ENCODE results near the gene SCYGR3.

Gene SCYGR3

DNA sequence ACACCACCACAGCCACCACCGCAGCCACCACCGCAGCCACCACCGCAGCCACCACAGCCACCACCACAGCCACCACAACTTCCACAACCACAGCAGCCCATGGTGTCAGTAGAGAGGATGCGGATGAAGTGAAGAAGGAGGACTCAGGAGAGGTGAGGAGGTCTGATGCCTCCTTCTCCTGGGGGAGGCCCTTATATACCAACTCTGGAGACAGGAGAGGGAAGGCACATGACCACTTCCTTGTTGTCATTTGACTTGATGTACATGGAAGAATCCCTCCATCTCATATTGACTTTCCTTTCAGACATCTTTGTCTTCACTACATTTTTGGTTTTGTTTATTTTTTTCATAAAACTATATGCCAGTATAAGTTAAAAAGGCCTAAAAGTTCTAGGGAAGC, at the start of gene SCYGR3:
Gene SCYGR3, minus strand, starts transcription at position 101 of the 400 bp plus-strand sequence. Its CDS starts 0 bp downstream, at position 101.
- DNase-seq (ENCODE audit: low read depth in 2 of 2): no peak

DNA sequence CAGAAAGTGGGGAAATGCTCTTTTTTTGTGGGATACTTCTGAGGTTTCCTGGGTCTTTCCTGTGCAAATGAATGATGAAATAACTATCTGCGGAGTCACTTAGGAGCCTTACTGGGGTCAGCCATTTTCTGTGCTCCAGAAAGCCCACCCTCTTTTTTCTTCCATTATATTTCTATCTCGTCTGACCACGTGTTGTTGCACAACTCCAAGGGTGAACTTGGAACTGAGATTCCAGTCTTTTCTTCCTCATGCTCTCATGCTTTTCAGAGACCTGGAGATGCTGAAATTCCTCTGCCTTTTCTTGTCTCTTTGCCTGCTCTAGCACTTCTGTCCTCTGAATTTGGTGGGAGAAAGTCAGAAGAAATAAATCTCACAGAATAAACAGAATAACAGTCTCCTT, 47.2 kb upstream of the SCYGR3 start:
- DNase-seq (ENCODE audit: low read depth in 2 of 2): no peak

- DNase-seq (ENCODE audit: low read depth in 2 of 2): no peak
Measured at GRCh38 chr2:227661025-227661649, 46.5 kb upstream of the SCYGR3 start.

- no peak for DNase-seq (ENCODE audit: low read depth in 2 of 2)
Measured at GRCh38 chr2:227657199-227657845, 42.7 kb upstream of the SCYGR3 start.

DNA sequence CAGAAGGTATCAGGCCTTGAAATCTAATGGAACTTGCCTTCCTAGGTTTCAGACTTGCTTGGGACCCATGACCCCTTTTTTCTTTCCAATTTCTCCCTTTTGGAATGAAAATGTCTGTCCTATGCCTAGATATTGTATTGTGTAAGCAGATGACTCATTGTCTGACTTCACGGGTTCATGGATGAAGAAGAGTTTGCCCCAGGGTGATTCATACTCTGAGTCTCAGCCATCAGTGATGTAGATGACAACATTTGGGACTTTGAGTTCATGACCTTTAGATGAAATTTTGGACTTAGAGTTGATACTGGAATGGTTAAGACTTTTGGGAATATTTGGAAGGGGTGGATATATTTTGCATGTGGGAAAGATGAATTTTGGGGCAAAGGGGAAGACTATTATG, 40.8 kb upstream of the SCYGR3 start:
- DNase-seq (ENCODE audit: low read depth in 2 of 2): no peak

DNA sequence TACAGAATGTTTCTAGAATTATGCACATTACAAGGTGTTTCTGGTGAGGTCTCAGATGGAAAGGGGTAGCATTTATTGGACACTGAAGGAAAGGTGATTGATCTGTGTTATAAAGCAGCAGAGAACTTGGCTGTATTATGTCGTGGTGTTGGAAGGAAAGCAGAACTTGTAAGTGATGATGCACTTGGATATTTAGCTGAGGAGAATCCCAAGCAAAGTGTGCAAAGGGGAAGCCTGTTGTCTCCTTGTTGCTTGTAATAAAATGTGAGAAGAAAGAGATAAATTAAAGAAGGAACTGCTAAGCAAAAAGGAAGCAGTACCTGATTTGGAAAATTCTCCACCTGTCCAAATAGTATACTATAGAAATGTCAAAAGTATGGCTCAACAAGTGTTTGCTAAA, 39.8 kb upstream of the SCYGR3 start:
- DNase-seq (ENCODE audit: low read depth in 2 of 2): no peak

DNA sequence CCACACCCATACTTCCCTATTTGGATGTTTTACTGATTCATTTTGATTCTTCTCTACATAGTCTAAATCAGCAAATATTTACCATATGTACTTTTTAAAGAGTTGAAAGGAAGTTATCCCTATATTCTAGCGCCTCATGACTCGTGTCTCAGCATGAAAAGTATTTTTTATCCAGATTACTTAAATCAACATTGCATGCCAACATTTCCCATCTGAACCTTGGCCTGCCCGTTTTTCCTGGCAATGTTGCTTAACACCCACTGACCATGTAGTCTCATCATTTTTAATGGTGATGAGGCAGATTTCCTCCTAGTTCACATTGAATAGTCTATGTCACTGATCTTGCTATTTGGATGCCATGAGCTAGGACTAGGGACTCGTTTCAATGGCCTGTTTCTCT, 38.8 kb upstream of the SCYGR3 start:
- DNase-seq (ENCODE audit: low read depth in 2 of 2): no peak

DNA sequence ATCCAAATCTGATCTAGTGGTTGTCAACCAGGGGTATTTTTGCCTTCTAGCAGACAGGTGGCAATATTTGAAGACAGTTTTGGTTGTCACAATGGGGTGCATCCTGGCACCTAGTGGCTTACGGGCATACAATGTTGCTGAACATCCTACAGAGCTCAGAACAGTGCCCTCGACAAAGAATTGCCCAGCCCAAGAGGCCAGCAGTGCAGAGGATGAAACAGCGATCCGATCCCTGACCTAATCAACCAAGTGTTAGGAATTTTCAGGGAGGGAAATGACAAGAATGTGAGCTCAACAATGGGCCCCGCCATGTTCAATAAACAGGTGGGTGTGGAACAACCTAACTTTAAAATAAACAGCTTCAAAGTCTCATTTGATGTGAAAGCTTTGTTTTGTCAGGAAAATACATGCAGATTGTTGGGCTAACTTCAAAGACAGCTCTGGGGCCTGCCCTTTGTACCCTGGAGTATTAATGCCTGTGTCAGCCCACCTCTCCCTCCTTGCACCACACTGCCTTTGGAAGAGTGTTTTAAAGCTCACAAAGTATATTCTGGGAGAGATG, 29.4 kb upstream of the SCYGR3 start:
- no peak for DNase-seq (ENCODE audit: low read depth in 2 of 2)

DNA sequence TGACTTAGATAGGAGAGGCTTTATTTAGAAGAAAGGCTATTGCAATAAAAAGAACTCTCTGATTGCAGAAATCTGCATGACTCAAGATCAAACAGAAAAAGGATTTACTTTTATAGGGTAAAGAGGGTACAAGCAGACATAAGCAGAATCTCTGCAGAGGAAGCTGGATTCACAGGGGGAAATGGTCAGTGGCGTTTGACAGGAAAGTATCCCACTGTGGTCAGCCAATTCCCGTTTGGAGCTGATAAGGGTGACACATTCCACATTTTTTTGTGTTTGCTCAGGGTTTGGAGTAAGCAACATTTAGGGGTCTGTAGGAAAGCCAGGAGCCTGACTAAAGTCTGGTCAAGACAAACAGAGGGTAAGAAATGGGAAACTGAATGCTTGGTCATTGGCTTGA, 28.0 kb upstream of the SCYGR3 start:
- no peak for DNase-seq (ENCODE audit: low read depth in 2 of 2)

DNA sequence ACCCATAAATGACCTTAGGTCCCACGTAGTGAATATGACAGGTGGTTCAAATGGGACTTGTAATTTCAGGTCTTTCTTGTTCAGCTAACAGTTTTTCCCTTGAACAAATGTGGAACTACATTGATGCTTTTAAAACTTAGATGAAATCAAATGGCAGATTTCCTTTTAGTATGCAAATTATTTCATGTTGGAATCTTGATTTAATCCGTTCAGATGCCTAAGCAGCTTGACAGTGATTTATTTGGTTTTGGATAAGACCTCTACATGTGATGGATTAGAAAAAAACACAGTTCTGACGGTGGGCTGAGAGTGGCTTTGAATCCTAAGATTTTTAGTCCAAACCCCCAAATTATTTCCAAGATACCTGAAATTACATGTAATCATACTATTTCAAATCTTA, 19.6 kb upstream of the SCYGR3 start:
- DNase-seq (ENCODE audit: low read depth in 2 of 2): no peak

GRCh38 chr2:227632827-227633226, 18.2 kb upstream of the SCYGR3 start:
- no peak for DNase-seq (ENCODE audit: low read depth in 2 of 2)

DNA sequence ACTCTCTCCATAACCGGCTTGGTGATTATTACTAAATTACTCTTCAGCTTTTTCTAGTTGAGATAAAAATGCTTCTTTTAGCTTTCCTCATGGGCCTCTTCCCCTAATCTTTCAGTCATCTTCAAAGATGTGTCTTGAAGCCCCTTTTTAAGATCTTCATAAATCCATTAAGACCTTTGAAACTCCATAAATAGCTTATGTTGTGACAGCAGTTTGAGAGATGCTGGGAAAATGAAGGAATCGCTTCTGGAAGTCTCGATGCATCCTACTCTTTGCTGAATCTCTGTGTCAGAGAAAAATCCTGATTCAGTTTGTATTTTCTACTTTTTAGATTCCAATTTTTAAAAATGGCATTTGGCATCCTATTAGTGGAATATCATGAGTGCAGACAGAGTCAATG, 15.7 kb upstream of the SCYGR3 start:
- DNase-seq (ENCODE audit: low read depth in 2 of 2): no peak

GRCh38 chr2:227629435-227629834, 14.8 kb upstream of the SCYGR3 start:
- no peak for DNase-seq (ENCODE audit: low read depth in 2 of 2)

GRCh38 chr2:227627769-227628168, 13.1 kb upstream of the SCYGR3 start:
- DNase-seq (ENCODE audit: low read depth in 2 of 2): no peak

GRCh38 chr2:227626580-227627151, 12.0 kb upstream of the SCYGR3 start:
- no peak for DNase-seq (ENCODE audit: low read depth in 2 of 2)

GRCh38 chr2:227625420-227625819, 10.8 kb upstream of the SCYGR3 start:
- DNase-seq (ENCODE audit: low read depth in 2 of 2): no peak

GRCh38 chr2:227623226-227623625, 8.6 kb upstream of the SCYGR3 start:
- no peak for DNase-seq (ENCODE audit: low read depth in 2 of 2)

DNA sequence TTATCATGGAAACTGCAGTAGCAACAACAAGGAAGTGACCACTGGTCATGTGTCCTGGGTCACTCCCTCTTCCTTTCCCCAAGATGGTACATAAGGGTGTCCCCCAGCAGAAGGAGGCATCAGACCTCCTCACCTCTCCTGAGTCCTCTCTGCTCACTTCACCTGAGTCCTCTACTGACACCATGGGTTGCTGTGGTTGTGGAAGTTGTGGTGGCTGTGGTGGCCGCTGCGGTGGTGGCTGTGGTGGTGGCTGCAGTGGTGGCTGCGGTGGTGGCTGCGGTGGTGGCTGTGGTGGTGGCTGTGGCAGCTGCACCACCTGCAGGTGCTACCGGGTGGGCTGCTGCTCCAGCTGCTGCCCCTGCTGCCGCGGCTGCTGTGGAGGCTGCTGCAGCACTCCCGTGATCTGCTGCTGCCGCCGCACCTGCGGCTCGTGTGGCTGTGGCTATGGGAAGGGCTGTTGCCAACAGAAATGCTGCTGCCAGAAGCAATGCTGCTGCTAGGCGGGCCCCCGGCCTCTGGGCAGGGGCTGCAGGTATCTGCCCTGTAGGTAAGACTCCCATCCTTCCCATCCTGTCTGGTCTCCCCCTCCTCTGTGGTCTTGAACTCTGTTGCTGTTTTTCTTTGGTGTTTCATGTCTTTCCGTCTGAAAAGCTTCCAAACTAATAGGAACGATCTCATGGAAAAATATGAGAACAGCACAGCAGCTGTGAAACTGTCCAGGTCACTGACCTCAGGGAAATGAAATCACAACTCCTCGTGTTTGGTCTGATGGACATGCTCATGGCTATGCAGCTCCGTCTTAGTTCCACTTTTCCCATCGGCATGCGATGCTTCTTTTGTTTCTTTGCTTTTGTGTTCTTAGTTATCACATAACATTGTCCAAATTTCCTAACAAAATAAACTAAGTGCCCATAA, 2.9 kb upstream of the SCYGR3 start, which contains the start of gene SCYGR4:
Gene SCYGR4, plus strand, starts transcription at position 183 of the 915 bp plus-strand sequence. Its CDS starts 0 bp downstream, at position 183.
- DNase-seq (ENCODE audit: low read depth in 2 of 2): no peak

- DNase-seq (ENCODE audit: low read depth in 2 of 2): no peak
Measured at GRCh38 chr2:227616631-227617030, 2.0 kb upstream of the SCYGR3 start.

DNA sequence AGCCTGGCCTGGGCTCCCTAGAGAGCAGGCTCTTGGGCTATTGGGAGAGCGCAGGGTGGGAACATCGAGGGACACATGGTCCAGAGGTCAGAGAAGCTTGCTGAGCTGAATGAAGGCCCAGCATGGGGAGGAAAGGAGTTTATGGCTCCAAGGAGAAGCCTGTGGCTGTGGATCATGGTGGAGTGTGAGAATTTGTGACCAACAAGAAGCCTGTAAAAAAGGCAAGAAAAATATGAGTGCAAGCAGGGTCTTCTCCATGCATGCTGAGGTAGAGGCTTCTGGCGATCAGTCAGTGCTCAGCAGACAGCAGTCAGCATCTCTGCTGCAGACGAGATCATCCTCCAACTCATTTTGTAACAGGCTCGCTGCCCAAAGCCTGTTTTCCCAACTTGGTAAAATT, 1.3 kb upstream of the SCYGR3 start:
- no peak for DNase-seq (ENCODE audit: low read depth in 2 of 2)

- no peak for DNase-seq (ENCODE audit: low read depth in 2 of 2)
Measured at GRCh38 chr2:227615181-227615580, 541 bp upstream of the SCYGR3 start.

DNA sequence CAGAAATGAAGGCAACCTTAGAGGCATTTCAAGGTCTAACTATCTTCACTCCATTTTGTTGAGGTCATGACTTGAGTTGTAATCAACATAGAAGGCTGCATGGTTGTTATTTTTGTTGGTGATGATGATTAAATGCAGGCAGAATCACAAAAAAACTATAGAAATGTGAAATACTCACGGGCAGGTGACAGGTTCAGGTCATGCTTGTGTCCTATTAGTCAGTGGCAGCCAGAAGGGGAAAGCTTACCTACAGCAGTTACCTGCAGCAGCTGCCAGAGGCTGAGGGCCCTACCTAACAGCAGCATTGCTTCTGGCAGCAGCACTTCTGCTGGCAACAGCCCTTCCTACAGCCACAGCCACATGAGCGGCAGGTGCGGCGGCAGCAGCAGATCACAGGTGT, 394 bp downstream of the SCYGR3 start:
- DNase-seq (ENCODE audit: low read depth in 2 of 2): no peak

All from stimulated activated CD8-positive, alpha-beta memory T cell treated with anti-CD3 and anti-CD28 coated beads, Interleukin-2, amount 100 ng/mL, for 48 hours (primary cell).